GM12878 (cell line): ENCODE measurements around the gene NQO1. TPM values are rescaled to one million over a fixed set of nuclear protein-coding genes. Genes with fewer than 3 reads are reported as not detected.
A peak's percentile ranks its signal among the peaks of the same experiment; 100 is the strongest.

Source experiments
- ATAC-seq: fragments of 200-7000 bp; cut with Tn5 transposase; 3 replicates; pipeline ENCODE4 v1.9.1; 2020; ENCODE audit warnings: mild to moderate bottlenecking, moderate library complexity
- BruUV-seq: library from RNA; stranded (reverse); fragments of 400-500 nt; replicated peaks from 2 replicates; lab custom pipeline; 2021; lab: Mats Ljungman, UMichigan
- CTCF ChIA-PET: fragments of 300-600 bp; sonication (Branson Sonifier 250); formaldehyde crosslinking; extraction: SDS; loops from one replicate; lab custom pipeline; 2021; ENCODE audit warnings: inconsistent platforms; lab: Yijun Ruan, JAX
- POLR2A ChIA-PET: fragments of 350-600 bp; formaldehyde crosslinking; extraction: SDS; loops from one replicate; lab custom pipeline; 2021; ENCODE audit warnings: inconsistent platforms; lab: Charles Lee
- RAD21 ChIA-PET: fragments of 300-600 bp; sonication (Branson Sonifier 250); formaldehyde crosslinking; loops from one replicate; lab custom pipeline; 2023; ENCODE audit warnings: antibody characterized with exemption; ENCODE audit not compliant: unreplicated experiment; lab: Charles Lee
- SMC1A ChIA-PET: fragments of 300-600 bp; sonication (Branson Sonifier 250); formaldehyde crosslinking; loops from one replicate; lab custom pipeline; 2023; ENCODE audit not compliant: unreplicated experiment, uncharacterized antibody; lab: Charles Lee
- DNase-seq: peaks from one replicate; pipeline ENCODE4 v3.0.0-alpha.2; 2011; ENCODE audit warnings: low read depth, low spot score
- FAIRE-seq: peaks from 3 replicates; lab custom pipeline; 2011; peaks lifted over from hg19 to GRCh38; lab: Jason Lieb, UNC
- H2AFZ ChIP-seq: 2 replicates; pipeline ENCODE4 v1.6.0; 2011; ENCODE audit warnings: low read depth, low read length, control low read depth; ENCODE audit not compliant: control insufficient read depth
- H3K27ac ChIP-seq: 2 replicates; pipeline ENCODE4 v1.5.1; 2011; ENCODE audit warnings: control low read depth; ENCODE audit not compliant: control insufficient read depth, insufficient read depth
- H3K27me3 ChIP-seq, 2 experiments: replicated peaks in 1 of 2; 2 replicates each; pipeline versions ENCODE4 v1.6.0 to v1.6.1; 2011; ENCODE audit warnings: low read length in 1 of 2; ENCODE audit not compliant: control insufficient read depth in 2 of 2, insufficient read depth in 2 of 2
- H3K36me3 ChIP-seq, 2 experiments: 2 replicates each; pipeline ENCODE4 v1.5.1; 2011; ENCODE audit warnings: low read length in 1 of 2; ENCODE audit not compliant: control insufficient read depth in 2 of 2, insufficient read depth in 2 of 2
- H3K4me1 ChIP-seq: 2 replicates; pipeline ENCODE4 v1.6.1; 2011; ENCODE audit warnings: mild to moderate bottlenecking, low read length, moderate library complexity, mixed read lengths; ENCODE audit not compliant: control insufficient read depth, insufficient read depth
- H3K4me2 ChIP-seq: 2 replicates; pipeline ENCODE4 v1.6.0; 2011; ENCODE audit warnings: control low read depth; ENCODE audit not compliant: control insufficient read depth, insufficient read depth
- H3K4me3 ChIP-seq: fragments of 200-600 bp; sonication (generic); 2 replicates; pipeline ENCODE4 v1.5.1; 2016
- H3K79me2 ChIP-seq: 2 replicates; pipeline ENCODE4 v1.6.0; 2011; ENCODE audit warnings: low read length; ENCODE audit not compliant: control insufficient read depth, insufficient read depth
- H3K9ac ChIP-seq: 2 replicates; pipeline ENCODE4 v1.8.0; 2011; ENCODE audit warnings: low read length, control low read depth, mixed read lengths; ENCODE audit not compliant: control insufficient read depth, insufficient read depth
- H3K9me3 ChIP-seq: replicated peaks from 3 replicates; pipeline ENCODE4 v1.5.1; 2011; ENCODE audit warnings: mild to moderate bottlenecking, low read length; ENCODE audit not compliant: control insufficient read depth, insufficient read depth
- H4K20me1 ChIP-seq: 2 replicates; pipeline ENCODE4 v1.6.0; 2011; ENCODE audit not compliant: control insufficient read depth, insufficient read depth
- CBX3 ChIP-seq: fragments of 200-600 bp; sonication (generic); IDR thresholded peaks from 2 replicates; pipeline ENCODE4 v1.6.1; 2016; ENCODE audit warnings: low read depth, borderline replicate concordance
- HDGF ChIP-seq: fragments of 450-650 bp; IDR thresholded peaks from 2 replicates; pipeline ENCODE4 v1.6.1; 2016; ENCODE audit warnings: antibody characterized with exemption
- NR2C2 ChIP-seq: IDR thresholded peaks from 2 replicates; pipeline ENCODE4 v1.6.1; 2011; ENCODE audit warnings: borderline replicate concordance, low read depth; ENCODE audit not compliant: control insufficient read depth, insufficient read length
- PAX5 ChIP-seq: IDR thresholded peaks from 2 replicates; pipeline ENCODE4 v1.6.1; 2011; ENCODE audit warnings: low read depth, low read length, borderline replicate concordance
- RBBP5 ChIP-seq: fragments of 200-600 bp; sonication (generic); conservative IDR thresholded peaks from 2 replicates; pipeline ENCODE4 v1.6.1; 2016
- TCF3 ChIP-seq: IDR thresholded peaks from 2 replicates; pipeline ENCODE4 v1.6.1; 2012; ENCODE audit warnings: low read depth, mild to moderate bottlenecking, low read length, borderline replicate concordance; ENCODE audit not compliant: insufficient read depth
- WGBS: methylation state at CpG from one replicate; pipeline ENCODE4 v1.1.6; 2016; ENCODE audit warnings: low lambda C conversion rate; ENCODE audit not compliant: insufficient replicate concordance, insufficient coverage; ENCODE audit errors: missing lambda C conversion rate; 5-methylcytosine and 5-hydroxymethylcytosine counted together
- in situ Hi-C: fragments of 300-500 bp; cut with MboI; formaldehyde crosslinking; loops from 9 replicates; pipeline ENCODE4 v1.14.3; 2018; ENCODE audit warnings: mixed read lengths
- intact Hi-C: fragments of 100-400 bp; cut with micrococcal nuclease; formaldehyde crosslinking; loops from one replicate; pipeline ENCODE4 v1.14.2; 2022; ENCODE audit not compliant: unreplicated experiment
- polyA plus RNA-seq, 11 experiments: library from polyadenylated mRNA; depleted of rRNA in 4 of 11; unstranded in 6 of 11; stranded (reverse) in 5 of 11; fragments of >200 nt; fragmentation: Nextera tagmentation in 4 of 11; fragmentation: Illumina TruSeq in 1 of 11; extraction: Ambion mirVana in 4 of 11; extraction: Trizol in 1 of 11; gene quantifications; 1 replicate in 1 of 11; 2 replicates in 10 of 11; pipeline versions ENCODE4 v1.2.1 to v1.2.3, GENCODE V29; 2011 to 2016; ENCODE audit warnings: inconsistent platforms in 2 of 11, missing spikeins in 2 of 11, low read depth in 1 of 11
- total RNA-seq, 4 experiments: library from RNA; depleted of rRNA in 3 of 4; stranded (reverse); fragments of >200 nt in 3 of 4; fragmentation: Illumina TruSeq in 1 of 4; extraction: Trizol in 1 of 4; gene quantifications; 2 replicates each; pipeline versions ENCODE4 v1.2.1 to v1.2.3, GENCODE V29; 2013 to 2021

Gene NQO1
- total and polyA plus RNA-seq, 10 of the 15 experiments (the other 5 are each of a cell fraction or from before 2014, with no cell fraction given) = 24.6 to 84.9 (median 34.6) TPM

DNA sequence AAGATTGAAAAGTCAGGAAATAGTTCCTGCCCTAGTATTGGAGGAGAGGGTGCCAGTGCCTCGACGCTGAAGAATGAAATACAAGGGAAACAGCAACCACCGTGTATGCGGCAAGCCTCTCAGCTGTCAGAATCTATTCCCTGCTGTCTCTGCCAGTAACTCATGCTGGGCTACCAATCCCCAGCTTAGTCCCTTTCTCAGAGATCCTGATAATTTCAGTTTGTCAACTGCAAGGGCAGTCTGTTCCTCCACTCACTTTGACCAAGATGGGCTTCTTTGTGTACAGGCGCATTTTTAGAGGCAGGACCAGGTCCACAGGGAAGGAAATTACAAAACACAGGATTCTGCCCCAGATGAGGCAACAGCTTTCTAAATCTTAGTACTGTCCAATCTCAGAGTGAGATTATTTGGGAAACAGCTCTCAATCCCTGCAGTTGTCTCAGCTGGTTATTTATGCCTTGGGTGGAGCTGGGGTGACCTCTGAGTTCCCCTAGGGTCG, 1.3 kb downstream of the NQO1 start:
- SMC1A ChIA-PET = interaction anchor here (1.6 to 8.3 kb wide), 5 partner anchors 14 to 329 kb away, joined by 4 to 47 read pairs (median 7); partner anchors contain the start of genes NOB1 and WWP2
- no peak for ATAC-seq
- RAD21 ChIA-PET = interaction anchor here (0.7 to 2.2 kb wide), 3 partner anchors 16 to 329 kb away, joined by 3 to 11 read pairs (median 10); partner anchors contain the start of gene NOB1
- DNase-seq = no peak
- Histone ChIP-seq H3K36me3 (no peaks in the 10 kb centered on the region), H3K27me3 (no peaks in the 10 kb centered on the region), H3K79me2 (peaks cover 20% of the 10 kb centered on the region), H4K20me1 (no peaks in the 10 kb centered on the region), H3K9me3 (no peaks in the 10 kb centered on the region; the same call in 2 of the 3 replicates), H3K4me3 (peak overlapping the region; percentile 78; the same call in 1 of the 2 replicates), H3K4me2 (peak overlapping the region; percentile 59), H3K9ac (no peak overlapping the region), H3K27ac (peak overlapping the region; percentile 4; the same call in 1 of the 2 replicates), H3K4me1 (no peaks in the 10 kb centered on the region; the same call in none of the 2 replicates), H2AFZ (no peak overlapping the region)
- no peak for FAIRE-seq
- no TSS peak for BruUV-seq
- no peak for TF ChIP-seq RBBP5
- TF ChIP-seq PAX5 = no peak
- TF ChIP-seq TCF3 = no peak
- no peak for TF ChIP-seq HDGF
- TF ChIP-seq CBX3 = no peak
- no peak for TF ChIP-seq NR2C2
- CTCF ChIA-PET = interaction anchor here (1.0 to 8.2 kb wide), 6 partner anchors 12 to 325 kb away, joined by 3 to 68 read pairs (median 8); partner anchors contain the start of gene NOB1
- POLR2A ChIA-PET = interaction anchor here (0.6 to 5.6 kb wide), 4 partner anchors 22 to 755 kb away, joined by 3 to 25 read pairs (median 3); partner anchors contain the start of gene NOB1
- in situ Hi-C loops (no loop called here), intact Hi-C loops (no loop called here)
- 98% methylated on average over 6 of the region's 6 CpGs for WGBS
